Vein endothelial cell (primary cell): ENCODE results near the gene CHMP3. TPM values are rescaled to one million over a fixed set of nuclear protein-coding genes. Genes with fewer than 3 reads are reported as not detected.

Experiments used
- small RNA-seq: library from RNA; depleted of rRNA; stranded (forward); fragments of <200 nt; gene quantifications from one replicate; pipeline ENCODE3, GENCODE V24; 2012
- total RNA-seq: library from RNA; depleted of rRNA; stranded (reverse); fragments of >200 nt; gene quantifications from 2 replicates; pipeline ENCODE4 v1.2.3, GENCODE V29; 2012

The CHMP3 gene
- 57.8 and 70.0 TPM in 2 replicates for total RNA-seq

DNA sequence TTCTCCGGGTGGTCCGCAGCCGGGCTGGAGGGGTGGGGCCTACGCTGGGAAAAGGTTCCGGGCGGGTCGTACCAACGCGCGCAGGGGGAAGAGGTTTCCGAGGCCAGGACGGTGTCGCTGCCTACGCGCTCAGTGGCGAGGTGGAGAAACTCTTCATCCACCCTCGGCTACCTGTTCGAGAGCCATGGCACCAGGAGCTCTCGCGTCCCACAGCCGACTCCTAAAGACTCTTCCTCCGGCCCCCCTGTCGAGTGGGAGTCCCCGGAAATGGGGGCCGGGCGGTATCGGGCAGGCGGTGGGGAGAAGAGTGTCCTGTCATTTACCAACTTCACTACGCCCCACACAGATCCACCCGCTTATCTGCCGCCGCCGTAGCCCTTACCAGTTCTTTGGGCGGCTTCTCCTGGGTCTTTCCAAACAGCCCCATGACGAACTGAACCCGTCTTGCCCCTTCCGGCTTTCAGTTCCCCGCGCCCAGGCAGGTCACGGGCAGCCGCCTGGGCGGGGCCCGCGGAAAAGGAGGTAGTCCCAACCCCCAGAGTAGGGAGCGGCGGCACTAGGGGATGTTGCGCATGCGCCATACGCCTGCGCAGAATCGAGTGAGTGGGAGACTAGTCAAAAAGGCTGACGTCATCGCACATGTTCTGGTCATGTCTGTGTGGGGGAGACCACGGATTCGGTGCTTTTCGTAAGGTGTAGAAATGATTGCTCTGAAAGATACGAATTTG, at the start of gene CHMP3:
Gene CHMP3 (minus strand): TSS at position 522 of the 728 bp plus-strand sequence. CDS start 95 bp downstream, at position 427.

Small RNA genes within 50 kb of the gene (small RNA-seq; reads per million reads assigned to genes)
- not detected for gene RNU6-640P

Other genes with a start within 250 kb of the CHMP3 start
- 0.98 and 1.6 TPM in 2 replicates for gene REEP1, start 225.8 kb downstream of the CHMP3 start, total RNA-seq
- gene KDM3A, start 122.1 kb downstream of the CHMP3 start, total RNA-seq = 27.1 and 31.0 TPM in 2 replicates
- 25.5 and 28.6 TPM in 2 replicates for gene RNF103, start 60.4 kb upstream of the CHMP3 start, total RNA-seq
- 37.2 and 44.0 TPM in 2 replicates for gene RMND5A, start 156.8 kb upstream of the CHMP3 start, total RNA-seq
- gene CD8A, start 227.5 kb upstream of the CHMP3 start, total RNA-seq = not detected in 2 replicates